Fibroblast of skin of abdomen (primary cell): ENCODE results near the gene RAB5B.
A peak's percentile ranks its signal among the peaks of the same experiment; 100 is the strongest.
"Not testable (repeated sequence)": the region's sequence is repeated elsewhere in the genome, so short reads cannot be mapped to it uniquely, and the experiment has no call there.

Experiments
- DNase-seq: peaks from one replicate; pipeline ENCODE4 v3.0.0-alpha.2; 2013

RAB5B gene

DNA sequence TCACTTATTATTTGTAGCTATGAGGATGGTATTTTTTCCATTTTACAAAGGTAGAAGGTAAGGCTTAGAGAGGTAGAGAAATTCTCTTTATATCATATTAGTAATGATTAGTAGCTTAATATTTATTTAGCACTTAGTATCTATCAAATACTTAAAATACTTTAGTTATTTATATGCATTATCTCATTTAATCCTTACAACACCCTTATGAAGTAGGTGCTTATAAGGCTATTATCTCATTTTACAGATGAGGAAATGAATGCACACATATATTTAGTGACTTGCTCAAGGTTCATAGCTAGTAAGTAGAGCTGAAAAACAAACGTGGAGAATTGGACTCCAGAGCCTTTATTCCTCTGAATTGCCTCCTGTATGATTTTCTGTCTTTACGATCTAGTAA, 11.0 kb downstream of the RAB5B start:
- DNase-seq, result no peak

DNA sequence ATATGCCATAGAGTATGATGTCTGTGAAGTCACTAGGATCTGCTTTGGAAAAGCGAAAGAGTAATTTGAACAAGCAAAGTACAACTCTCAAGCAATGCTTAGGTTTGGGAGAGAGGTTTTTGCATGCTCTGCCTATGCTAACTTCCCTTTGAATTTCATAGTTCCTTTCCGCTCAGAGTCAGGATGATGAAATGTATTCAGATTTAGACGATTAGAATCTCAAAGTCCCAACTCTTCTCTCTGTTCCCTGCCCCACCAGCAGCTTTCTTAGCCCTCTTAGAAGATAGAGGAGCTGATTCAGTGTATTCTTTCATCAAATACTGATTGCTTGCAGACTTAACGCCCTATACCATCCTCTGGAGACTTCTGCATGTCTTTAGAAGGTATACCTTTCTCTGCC, 11.5 kb downstream of the RAB5B start:
- DNase-seq, result no peak

DNA sequence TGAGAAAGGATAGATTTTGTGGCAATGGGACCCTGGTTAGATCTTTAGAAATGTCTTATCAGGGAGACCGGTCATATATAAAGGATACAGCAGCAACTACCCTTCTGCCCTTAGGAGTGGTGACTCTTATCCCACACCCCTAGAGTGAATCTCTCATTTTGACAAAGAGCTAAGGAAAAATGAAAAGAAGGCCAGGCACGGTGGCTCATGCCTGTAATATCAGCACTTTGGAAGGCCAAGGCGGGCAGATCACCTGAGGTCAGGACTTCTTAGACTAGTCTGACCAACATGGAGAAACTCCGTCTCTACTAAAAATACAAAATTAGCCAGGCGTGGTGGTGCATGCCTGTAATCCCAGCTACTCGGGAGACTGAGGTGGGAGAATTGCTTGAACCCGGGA, 12.1 kb downstream of the RAB5B start:
- not testable (repeated sequence) for DNase-seq

DNA sequence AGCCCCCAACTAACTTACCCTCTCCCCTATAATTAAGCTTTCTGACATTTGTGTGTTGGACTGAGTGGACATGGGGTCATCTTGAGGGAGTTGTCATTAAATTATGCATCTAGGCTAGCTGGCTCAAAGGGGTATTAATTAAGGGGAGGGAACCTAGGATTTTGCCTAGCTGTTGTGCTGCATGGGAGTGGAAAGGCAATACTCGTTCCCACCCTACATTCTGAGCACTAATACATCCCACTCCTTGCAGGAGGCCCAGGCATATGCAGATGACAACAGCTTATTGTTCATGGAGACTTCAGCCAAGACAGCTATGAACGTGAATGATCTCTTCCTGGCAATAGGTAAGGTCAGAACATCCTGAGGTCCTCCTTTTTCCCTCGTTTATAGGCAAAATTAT, 17.2 kb downstream of the RAB5B start:
- DNase-seq, result no peak

DNA sequence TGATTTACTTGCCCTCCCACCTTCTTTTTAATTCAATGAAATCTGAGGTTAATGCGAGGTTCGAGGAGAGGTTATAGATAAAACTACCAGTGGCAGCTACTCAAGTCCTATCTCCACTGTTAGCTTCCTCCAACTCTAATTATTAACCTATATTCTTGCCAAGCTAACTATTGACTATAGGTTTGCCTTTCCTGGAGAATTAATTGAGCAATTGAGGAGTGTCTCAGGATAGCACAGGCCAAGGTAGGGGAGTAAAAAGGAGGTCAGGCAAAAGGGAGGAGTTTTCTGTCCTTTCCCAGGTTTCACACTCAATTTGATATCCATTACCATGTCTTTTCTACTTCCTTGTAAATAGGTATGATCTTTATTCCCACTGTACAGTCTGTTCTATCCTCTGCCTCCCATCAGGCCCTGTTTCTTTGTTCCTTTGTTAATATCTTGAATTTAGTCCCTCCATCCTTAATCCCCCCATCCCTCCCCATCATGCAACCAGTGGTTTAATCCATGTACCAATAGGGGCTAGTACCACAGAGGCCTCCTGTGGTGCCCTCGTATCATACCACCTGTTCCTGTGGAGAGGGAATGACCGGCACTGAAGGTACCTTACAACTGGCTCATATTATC, 19.5 kb downstream of the RAB5B start:
- DNase-seq, result no peak

DNA sequence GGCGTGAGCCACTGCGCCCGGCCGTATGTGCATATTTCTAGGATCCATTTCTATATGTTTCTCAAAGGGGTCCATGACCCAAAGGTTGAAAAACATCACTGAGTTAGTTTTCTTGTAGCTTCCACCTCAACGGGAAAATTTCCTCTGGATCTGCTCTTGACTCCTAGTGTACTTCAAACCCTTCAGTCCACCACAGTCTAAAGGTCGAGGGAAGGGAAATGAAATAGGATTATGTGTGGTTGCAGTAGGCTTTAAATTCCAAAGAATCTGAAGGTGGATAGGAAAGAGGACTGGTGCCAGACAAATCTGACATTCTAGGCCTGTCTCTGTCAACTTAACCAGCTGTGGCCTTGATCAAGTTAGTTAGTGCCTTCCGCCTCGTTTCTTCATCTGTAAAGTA, 21.5 kb downstream of the RAB5B start:
- no peak for DNase-seq

DNA sequence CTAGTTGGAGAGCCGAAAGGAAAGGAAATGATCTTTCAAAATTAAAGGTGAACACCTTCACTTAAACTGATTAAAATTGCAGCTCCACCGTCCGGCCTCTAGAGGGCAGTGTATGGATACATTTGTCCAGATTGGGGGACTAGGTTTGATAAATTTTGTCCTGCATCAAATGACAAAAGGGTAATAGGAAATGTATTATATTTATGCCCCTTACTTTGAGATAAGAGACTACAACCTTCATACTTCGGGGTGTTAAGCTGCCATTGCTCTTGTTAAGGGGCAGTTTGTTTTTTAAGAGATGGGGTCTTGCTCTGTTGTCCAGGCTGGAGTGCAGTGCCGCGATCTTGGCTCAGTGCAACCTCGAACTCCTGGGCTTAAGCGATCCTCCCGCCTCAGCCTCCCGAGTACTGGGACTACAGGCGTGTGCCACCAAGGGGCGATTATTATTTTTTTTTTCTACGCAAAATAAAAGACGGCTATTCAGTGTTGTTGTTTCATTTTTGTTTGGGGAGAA, 22.4 kb downstream of the RAB5B start:
- DNase-seq, result peak; percentile 53

DNA sequence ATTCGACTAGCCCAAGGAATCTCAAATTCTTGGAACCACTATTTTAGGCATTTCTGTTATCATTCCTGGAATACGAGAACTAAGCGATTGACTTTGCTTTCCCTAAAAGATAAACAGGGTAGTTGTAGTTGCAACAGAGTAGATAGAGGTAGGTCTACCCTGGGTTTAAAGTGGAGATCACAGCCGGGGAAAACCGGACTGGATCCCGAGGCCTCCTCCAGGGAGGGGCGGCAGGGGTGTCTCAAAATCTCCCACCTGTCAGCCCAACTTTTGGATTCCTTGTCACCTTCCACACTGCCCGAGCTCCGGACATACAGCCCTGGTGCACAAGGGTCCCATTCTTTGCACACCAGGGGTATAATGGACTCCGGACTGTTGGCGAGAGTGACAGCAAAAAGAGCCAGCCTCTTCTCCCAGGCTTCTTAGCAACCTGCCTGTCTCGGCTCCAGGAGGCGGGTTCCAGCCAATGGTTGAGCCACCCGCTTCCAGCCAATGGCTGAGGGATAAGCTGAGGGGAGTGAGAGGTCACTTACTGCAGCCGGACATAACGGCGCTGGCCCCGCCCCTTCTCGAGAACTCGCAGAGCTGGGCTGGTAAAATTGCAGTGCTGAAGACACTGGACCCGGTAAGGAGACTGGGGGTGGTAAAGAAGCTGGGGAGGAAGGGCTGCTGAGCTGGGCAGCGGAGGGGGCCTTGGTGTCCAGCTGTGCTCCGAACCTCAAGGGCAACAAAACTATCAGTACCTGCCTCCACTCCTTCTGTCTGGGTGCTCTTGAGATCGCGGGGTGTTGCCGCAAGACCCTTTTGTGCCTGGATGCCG, 23.0 kb downstream of the RAB5B start, which contains the start of gene SUOX:
TSS of gene SUOX (plus strand) at position 562 of the 820 bp plus-strand sequence. CDS start 4,946 bp downstream, outside the sequence.
- DNase-seq, result peak; percentile 94

DNA sequence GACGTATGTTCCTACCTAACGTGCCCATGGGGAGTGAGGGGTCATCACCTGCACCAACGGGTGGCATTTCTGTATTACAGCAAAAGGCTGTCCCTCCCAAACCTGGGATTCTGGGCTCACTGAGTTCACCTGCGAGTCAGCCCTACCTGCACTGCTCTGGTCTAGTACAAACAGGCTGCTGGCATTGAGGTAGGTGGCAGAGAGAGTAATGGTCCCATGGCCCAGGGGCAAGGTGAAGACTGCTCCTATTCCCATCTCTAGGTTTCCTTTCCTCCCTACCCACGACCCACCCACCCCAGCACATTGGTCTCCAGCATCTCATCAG, 23.6 kb downstream of the RAB5B start:
- no peak for DNase-seq

DNA sequence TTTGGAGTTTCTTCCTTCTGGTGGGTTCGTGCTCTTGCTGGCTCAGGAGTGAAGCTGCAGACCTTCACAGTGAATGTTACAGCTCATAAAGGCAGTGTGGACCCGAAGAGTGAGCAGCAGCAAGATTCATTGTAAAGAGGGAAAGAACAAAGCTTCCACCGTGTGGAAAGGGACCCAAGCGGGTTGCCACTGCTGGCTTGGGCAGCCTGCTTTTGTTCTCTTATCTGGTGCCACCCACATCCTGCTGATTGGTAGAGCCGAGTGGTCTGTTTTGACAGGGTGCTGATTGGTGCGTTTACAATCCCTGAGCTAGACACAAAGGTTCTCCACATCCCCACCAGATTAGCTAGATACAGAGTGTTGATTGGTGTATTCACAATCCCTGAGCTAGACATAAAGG, 25.6 kb downstream of the RAB5B start:
- not testable (repeated sequence) for DNase-seq

DNA sequence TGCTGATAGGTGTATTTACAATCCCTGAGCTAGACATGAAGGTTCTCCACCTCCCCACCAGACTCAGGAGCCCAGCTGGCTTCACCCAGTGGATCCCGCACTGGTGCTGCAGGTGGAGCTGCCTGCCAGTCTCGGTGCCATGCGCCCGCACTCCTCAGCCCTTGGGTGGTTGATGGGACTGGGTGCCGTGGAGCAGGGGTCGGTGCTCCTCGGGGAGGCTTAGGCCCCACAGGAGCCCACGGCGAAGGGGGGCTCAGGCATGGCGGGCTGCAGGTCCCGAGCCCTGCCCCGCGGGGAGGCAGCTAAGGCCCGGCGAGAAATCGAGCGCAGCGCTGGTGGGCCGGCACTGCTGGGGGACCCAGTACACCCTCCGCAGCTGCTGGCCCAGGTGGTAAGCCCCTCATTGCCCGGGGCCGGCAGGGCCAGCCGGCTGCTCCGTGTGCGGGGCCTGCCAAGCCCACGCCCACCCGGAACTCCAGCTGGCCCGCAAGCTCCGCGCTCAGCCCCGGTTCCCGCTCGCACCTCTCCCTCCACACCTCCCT, 26.2 kb downstream of the RAB5B start:
- not testable (repeated sequence) for DNase-seq

DNA sequence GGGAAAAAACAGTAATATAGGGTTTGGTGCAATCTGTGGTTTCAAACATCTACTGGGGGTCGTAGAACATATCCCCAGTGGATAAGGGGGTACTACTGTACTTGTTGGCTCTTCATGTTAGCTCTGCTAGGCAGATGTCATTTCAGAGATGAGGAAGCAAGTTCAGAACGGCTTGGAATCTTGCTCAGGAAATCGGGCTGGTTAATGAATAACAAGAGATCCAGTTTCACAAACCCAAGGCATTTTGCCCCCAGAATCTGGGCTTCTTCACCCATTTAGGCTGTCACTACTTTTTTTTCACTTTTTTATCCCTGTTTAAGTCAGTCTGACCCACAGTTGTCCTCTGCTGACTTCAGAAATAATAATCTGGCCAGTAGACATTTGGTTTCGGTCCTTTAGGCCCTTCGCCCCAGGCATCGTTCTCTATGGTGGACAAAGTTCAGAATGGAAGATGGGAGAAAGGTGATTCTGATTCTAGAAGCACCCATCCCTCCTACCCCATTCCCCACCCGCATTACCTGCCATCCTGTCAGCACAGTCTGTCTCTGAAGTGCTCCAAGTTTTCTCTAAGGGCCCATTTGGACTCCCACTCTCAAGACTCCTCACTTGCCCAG, 27.7 kb downstream of the RAB5B start:
- no peak for DNase-seq

DNA sequence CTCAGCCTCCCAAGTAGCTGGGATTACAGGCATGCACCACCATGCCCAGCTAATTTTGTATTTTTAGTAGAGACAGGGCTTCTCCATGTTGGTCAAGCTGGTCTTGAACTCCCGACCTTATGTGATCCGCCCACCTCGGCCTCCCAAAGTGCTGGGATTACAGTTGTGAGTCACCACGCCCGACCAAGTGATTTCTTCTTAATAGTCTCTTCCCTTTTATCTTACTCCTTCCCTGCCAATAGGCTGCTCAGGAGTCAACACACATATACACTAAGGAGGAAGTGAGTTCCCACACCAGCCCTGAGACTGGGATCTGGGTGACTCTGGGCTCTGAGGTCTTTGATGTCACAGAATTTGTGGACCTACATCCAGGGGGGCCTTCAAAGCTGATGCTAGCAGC, 29.5 kb downstream of the RAB5B start:
- DNase-seq, result not testable (repeated sequence)

DNA sequence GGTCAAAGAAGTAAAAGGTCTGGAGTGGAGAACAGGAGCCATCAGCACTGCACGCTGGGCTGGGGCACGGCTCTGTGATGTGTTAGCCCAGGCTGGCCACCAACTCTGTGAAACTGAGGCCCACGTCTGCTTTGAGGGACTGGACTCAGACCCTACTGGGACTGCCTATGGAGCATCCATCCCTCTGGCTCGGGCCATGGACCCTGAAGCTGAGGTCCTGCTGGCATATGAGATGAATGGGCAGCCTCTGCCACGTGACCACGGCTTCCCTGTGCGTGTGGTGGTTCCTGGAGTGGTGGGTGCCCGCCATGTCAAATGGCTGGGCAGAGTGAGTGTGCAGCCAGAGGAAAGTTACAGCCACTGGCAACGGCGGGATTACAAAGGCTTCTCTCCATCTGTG, 30.3 kb downstream of the RAB5B start:
- no peak for DNase-seq

DNA sequence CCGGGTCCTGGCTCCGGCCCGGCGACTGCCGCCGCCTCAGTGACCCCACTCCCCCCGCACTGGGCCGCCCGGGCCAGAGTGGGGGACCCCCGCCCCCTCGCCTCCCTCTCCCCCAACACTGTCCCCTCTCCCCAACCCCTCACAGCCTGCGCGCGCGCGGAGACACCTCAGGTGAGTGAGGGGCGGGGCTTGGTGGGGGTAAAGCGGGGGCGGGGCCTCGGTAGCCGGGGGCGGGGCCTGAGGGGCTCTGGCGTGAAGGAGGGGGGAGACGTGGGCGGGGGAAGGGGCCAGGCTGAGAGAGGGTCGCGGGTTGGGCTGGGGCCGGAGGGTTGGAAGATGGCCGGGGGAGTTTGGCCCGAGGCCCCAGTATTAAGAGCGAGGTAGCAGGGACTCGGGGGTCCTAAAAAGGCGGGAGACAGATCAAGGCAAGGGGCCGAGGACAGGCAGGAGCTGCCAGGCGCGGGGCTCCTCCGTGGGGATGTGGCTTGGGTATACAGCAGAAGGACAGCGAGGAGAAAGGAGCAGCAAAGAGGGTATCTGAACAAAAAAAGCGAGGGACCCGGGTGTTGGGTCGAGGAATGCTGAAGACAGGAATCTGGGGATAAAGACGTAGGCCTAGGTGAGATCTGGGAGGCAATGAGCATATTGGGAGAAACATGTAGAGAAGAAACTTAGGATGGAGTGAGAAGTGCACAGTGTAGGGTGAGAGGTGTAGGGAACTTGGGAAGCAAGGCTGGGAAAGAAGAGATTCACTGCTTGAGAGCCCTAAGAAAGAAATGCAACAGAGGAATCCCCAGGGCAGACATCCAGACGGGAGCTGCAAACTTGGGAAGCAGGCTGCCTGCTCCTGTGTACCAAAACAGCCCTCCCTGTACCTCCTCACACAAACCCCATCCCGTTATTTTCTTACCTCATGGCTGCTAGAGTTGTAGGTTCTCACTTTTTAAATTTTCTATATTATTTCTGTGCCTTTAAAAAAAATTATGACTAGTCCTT, 34.0 kb downstream of the RAB5B start:
- peak; percentile 6 for DNase-seq

DNA sequence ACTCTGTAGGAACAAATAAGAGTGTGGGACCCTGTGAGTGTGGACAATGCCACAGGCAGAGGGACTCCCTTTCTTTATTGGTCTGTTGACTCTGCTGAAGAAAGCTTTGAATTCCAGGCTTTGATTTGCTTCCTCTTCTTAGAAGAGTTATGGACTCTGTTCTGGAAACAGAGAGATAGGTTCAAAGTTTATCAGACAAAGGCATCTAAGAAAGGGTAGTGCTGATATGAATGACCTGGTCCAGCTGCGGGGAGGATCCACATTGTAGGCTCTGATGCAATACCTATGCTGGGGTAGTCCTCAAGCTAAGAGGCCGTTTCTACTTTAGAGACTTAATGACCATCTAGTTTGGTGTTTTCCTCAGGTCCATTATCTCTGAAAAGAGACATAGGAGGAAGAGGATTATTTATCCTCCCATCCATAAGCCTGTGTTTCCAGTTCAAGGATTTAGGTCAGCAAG, 36.3 kb downstream of the RAB5B start:
- DNase-seq, result no peak

DNA sequence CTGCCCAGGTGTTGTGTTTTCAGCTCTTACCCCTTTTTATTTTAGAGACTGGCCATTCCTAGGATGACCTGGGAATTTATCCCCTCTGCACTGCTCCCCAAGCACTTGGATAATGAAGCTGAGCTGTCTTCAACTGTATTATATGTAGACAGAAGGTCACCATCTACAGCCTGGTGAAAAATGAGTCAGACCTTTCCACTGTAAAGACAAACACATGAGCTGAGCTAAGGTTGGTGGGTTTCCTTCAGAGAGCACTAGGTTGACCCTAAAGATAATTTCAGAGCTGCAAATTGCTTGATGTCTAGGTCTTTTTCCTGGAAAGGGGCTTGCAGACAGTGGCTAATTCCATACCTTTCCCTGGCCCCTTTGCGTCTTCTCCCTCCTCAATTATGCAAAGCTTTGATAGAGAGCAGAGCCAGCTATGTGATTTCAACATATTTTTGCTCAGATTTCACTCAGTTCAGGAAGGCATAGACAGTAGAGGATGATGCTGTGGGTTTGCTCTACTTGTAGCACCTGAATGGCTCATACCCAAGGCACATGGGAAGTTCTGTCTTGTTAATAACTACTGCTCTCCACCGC, 37.7 kb downstream of the RAB5B start:
- DNase-seq, result no peak

DNA sequence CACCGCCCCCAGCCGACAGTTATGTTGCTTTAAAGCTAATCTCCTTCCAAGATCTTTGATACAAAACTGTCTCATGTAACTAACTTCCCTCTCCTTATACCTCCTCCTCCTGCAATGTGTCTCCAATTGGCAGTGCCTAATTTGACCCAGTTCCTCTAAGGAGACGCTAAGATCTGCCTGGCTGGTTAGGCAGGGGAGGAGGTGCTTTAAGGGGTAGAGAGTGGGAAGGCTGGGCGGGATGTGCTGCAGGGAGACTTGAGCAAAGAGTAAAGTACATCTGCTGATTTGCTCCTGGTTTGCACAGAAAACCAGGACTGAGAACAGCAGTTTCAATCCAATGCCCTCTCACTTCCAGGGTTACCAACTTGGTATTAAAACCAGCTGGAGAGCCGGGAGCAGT, 39.6 kb downstream of the RAB5B start:
- DNase-seq, result no peak

DNA sequence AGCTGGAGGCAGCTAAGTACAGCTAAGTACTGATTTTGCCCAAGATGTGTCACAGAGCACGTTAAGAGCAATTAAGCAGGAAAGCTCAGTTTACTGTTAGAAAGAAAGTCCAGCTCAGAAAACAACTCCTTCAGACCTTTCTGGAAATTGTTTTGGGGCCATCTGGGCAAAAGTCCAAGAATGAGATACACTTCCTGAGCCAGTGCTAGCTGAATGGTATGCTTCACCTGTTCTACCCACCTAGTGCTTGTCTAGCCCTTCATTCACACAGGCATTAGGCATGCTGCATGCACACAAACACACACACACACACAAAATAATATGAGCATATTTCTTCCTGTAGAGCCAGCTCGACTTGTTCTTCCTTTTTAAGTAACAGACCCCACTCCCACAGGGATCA, 40.3 kb downstream of the RAB5B start:
- no peak for DNase-seq

DNA sequence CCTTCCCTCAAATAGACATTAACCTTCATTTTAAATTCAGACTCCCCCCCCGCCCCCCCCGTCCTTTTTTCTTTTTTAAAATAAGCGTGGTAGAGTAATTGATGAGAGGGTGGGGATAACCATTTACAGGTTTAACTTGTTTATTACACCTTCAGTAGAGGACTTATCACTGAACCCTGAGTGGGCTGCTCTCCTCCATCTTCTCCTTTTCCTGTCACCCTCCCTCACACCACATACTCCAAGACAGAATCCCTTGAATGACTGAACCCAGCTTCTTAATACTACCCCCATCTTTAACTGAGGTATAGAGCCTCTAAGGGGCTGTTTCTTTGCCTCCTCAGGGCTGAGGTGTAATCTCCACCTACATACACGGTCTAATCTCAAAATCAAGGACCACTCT, 43.3 kb downstream of the RAB5B start:
- no peak for DNase-seq

DNA sequence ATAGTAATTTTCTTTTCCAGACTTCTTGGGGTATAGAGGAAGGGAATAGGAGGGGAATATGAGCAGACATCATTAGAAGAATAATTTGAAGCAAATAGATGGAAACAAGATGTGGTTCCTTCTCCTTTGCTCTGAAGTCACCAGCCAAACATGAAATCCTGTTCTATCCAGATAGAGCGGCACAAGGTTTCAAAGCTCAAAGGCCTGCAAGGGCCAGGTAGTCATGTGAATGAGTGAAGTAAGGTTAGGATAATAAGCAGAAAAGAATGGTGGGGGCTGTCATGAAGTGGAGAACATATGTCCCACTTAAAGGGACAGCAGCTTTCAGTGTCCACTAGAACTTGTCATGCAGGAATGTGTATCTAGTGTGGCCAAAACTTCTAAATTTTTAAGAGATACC, 44.5 kb downstream of the RAB5B start:
- no peak for DNase-seq
